Pulmonary artery endothelial cell (primary cell): ENCODE results near the gene XRCC2. TPM values are rescaled to one million over a fixed set of nuclear protein-coding genes. Genes with fewer than 3 reads are reported as not detected.

Source experiments
- DNase-seq: peaks from one replicate; pipeline ENCODE4 v3.0.0-alpha.2; 2011; ENCODE audit warnings: low read depth, low spot score
- total RNA-seq: library from RNA; depleted of rRNA; stranded (reverse); fragments of >200 nt; gene quantifications from 2 replicates; pipeline ENCODE4 v1.2.3, GENCODE V29; 2014

The XRCC2 gene
- total RNA-seq, 1 donor from 2014 or later, result 3.8 TPM

GRCh38 chr7:152617056-152617455 lies 58.9 kb downstream of the XRCC2 start:
- DNase-seq, result no peak

- DNase-seq, result no peak
These were observed 60.8 kb downstream of the XRCC2 start for GRCh38 chr7:152615031-152615741.

GRCh38 chr7:152608656-152609055 lies 67.3 kb downstream of the XRCC2 start:
- no peak for DNase-seq

GRCh38 chr7:152608208-152608607 lies 67.7 kb downstream of the XRCC2 start:
- DNase-seq, result no peak

- DNase-seq, result no peak
These were observed 68.9 kb downstream of the XRCC2 start for GRCh38 chr7:152607007-152607406.

- DNase-seq, result no peak
These were observed 73.0 kb downstream of the XRCC2 start for GRCh38 chr7:152602962-152603361.

GRCh38 chr7:152601305-152601798 lies 74.6 kb downstream of the XRCC2 start:
- DNase-seq, result no peak

GRCh38 chr7:152600266-152600665 lies 75.7 kb downstream of the XRCC2 start:
- no peak for DNase-seq

GRCh38 chr7:152597507-152597906 lies 78.4 kb downstream of the XRCC2 start:
- no peak for DNase-seq

- no peak for DNase-seq
These were observed 79.1 kb downstream of the XRCC2 start for GRCh38 chr7:152596824-152597223.

Other genes with a start within 250 kb of the XRCC2 start
- gene KMT2C, start 240.1 kb downstream of the XRCC2 start, total RNA-seq, result 22.4 and 26.5 TPM in 2 replicates
- 5.3 and 7.2 TPM in 2 replicates for gene ACTR3B, start 83.6 kb upstream of the XRCC2 start, total RNA-seq